T-helper 17 cell (primary cell): ENCODE data around the gene AUH. TPM values are rescaled to one million over a fixed set of nuclear protein-coding genes. Genes with fewer than 3 reads are reported as not detected.
"Not testable (repeated sequence)": the region's sequence is repeated elsewhere in the genome, so short reads cannot be mapped to it uniquely, and the experiment has no call there.

Experiments
- ATAC-seq: fragments of 150-1000 bp; cut with Tn5 transposase; 2 replicates; pipeline ENCODE4 v1.10.0; 2021; ENCODE audit warnings: mild to moderate bottlenecking, moderate library complexity
- DNase-seq, 3 donors: peaks; one replicate each; pipeline versions ENCODE4 v3.0.0 to v3.0.0-alpha.2; 2020 to 2021
- H3K9me3 ChIP-seq: one replicate; pipeline ENCODE4 v1.7.0; 2013; ENCODE audit warnings: low read length, mild to moderate bottlenecking; ENCODE audit not compliant: control insufficient read depth, poor library complexity, severe bottlenecking
- H3K27ac Mint-ChIP-seq: one replicate; pipeline ENCODE4 v1.8.0; 2022; ENCODE audit warnings: mild to moderate bottlenecking, moderate library complexity, mixed read lengths
- H3K27me3 Mint-ChIP-seq: one replicate; pipeline ENCODE4 v1.8.0; 2022; ENCODE audit warnings: mixed read lengths
- H3K36me3 Mint-ChIP-seq: one replicate; pipeline ENCODE4 v1.8.0; 2022; ENCODE audit warnings: low read depth, mixed read lengths
- H3K4me1 Mint-ChIP-seq: one replicate; pipeline ENCODE4 v1.8.0; 2022; ENCODE audit warnings: mild to moderate bottlenecking, mixed read lengths
- H3K4me3 Mint-ChIP-seq: one replicate; pipeline ENCODE4 v1.8.0; 2022; ENCODE audit warnings: mild to moderate bottlenecking, moderate library complexity, mixed read lengths
- total RNA-seq, 4 donors: library from RNA in 2 of 4; stranded (reverse) in 2 of 4; gene quantifications; one replicate each; pipeline ENCODE4 v1.2.3 and lab custom pipeline; 2022 to 2026

Gene AUH
- total RNA-seq, 2 donors from 2014 or later: 15.2 to 17.2 TPM

- no peak overlapping the region for H3K27ac Mint-ChIP-seq
- DNase-seq: no peak
- H3K4me1 Mint-ChIP-seq: peaks cover 6% of the 10 kb centered on the region
- H3K9me3 ChIP-seq: no peaks in the 10 kb centered on the region
- peaks cover 4% of the 10 kb centered on the region for H3K36me3 Mint-ChIP-seq
- H3K27me3 Mint-ChIP-seq: peaks cover 15% of the 10 kb centered on the region
- no peak for ATAC-seq
- H3K4me3 Mint-ChIP-seq: no peak overlapping the region
These were observed 30.7 kb upstream of the AUH start for GRCh38 chr9:91392435-91392834.

DNA sequence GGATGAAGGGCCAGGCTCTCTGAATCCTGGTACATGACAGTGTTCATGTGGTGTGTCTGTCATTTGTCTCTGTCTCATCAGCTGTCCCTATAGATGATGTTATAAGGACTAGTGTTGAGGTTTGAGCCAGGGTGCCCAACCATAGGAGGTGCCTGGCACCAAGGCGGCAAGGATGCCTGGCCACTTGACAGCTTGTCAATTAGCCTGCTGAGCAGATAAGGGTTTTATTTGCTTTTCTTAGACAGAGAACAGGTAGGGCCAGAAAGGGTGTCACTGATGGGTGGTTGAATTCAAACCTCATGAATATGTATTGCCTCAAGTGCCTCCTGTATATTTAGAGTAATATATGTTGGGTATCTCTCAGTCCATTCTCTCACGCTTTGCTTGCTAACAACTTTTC lies 30.1 kb upstream of the AUH start:
- no peak for ATAC-seq
- H3K27me3 Mint-ChIP-seq: peaks cover 15% of the 10 kb centered on the region
- H3K4me1 Mint-ChIP-seq: peaks cover 6% of the 10 kb centered on the region
- no peak for DNase-seq
- H3K4me3 Mint-ChIP-seq: no peak overlapping the region
- H3K9me3 ChIP-seq: no peaks in the 10 kb centered on the region
- peaks cover 4% of the 10 kb centered on the region for H3K36me3 Mint-ChIP-seq
- H3K27ac Mint-ChIP-seq: no peak overlapping the region

DNA sequence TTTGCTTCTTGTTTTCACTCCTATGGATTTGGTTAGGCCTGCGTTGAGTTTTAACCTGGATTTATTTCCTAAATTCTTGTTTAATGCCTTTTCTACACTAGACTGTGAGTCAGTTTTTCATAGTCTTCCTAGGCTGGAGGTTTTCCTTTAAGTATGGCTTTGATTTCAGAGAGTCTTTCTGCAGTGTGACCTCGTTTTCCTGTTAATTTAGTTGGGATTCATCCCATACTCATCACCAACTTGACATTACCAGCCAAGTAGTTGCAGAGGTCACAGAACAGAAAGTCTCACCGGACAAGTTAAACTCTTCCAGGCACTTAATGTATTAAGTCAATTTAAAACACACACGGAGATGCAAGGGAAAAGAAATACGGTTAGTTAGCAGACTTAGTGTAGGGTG lies 29.7 kb upstream of the AUH start:
- peaks cover 4% of the 10 kb centered on the region for H3K36me3 Mint-ChIP-seq
- no peak overlapping the region for H3K27ac Mint-ChIP-seq
- peaks cover 6% of the 10 kb centered on the region for H3K4me1 Mint-ChIP-seq
- DNase-seq: no peak
- H3K27me3 Mint-ChIP-seq: peaks cover 15% of the 10 kb centered on the region
- no peak overlapping the region for H3K4me3 Mint-ChIP-seq
- ATAC-seq: no peak
- no peaks in the 10 kb centered on the region for H3K9me3 ChIP-seq

DNA sequence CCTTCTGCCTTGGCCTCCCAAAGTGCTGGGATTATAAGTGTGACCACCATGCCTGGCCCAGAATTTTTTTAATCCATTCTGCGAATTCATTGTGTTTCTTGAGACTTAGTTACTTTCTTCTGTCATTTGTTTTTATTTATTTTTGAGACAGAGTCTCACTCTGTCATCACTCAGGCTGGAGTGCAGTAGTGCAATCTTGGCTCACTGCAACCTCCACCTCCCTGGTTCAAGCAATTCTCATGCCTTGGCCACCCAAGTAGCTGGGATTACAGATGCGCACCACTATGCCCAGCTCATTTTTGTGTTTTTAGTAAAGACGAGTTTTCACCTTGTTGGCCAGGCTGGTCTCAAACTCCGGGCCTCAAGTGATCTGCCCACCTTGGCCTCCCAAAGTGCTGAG lies 28.0 kb upstream of the AUH start:
- not testable (repeated sequence) for H3K36me3 Mint-ChIP-seq, H3K9me3 ChIP-seq, DNase-seq, H3K27me3 Mint-ChIP-seq, H3K27ac Mint-ChIP-seq, H3K4me1 Mint-ChIP-seq, ATAC-seq, H3K4me3 Mint-ChIP-seq

GRCh38 chr9:91386765-91387164 lies 25.0 kb upstream of the AUH start:
- H3K4me3 Mint-ChIP-seq: no peak overlapping the region
- H3K27me3 Mint-ChIP-seq: peaks cover 11% of the 10 kb centered on the region
- no peaks in the 10 kb centered on the region for H3K4me1 Mint-ChIP-seq
- ATAC-seq (no peak), DNase-seq (no peak)
- peaks cover 2% of the 10 kb centered on the region for H3K36me3 Mint-ChIP-seq
- H3K27ac Mint-ChIP-seq: no peak overlapping the region
- H3K9me3 ChIP-seq: no peaks in the 10 kb centered on the region

DNA sequence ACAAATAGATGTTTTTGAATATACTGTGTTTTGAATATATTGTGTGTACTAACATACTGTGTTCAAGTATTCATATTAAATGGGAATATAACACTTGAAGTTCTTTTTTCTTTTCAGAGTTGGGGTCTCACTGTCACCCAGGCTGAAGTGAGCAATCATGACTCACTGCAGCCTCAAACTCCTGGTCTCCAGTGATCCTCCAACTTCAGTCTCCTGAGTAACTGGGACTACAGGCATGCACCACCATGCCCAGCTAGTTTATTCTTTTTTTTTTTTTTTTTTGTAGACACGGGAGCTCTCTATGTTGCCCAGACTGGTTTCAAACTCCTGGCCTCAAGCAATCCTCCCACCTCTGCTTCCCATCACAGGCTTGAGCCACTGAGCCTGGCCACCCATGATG lies 23.2 kb upstream of the AUH start:
- peaks cover 2% of the 10 kb centered on the region for H3K36me3 Mint-ChIP-seq
- no peaks in the 10 kb centered on the region for H3K4me1 Mint-ChIP-seq
- H3K27me3 Mint-ChIP-seq: peaks cover 11% of the 10 kb centered on the region
- H3K27ac Mint-ChIP-seq: no peak overlapping the region
- ATAC-seq: no peak
- H3K4me3 Mint-ChIP-seq: no peak overlapping the region
- no peak for DNase-seq
- no peaks in the 10 kb centered on the region for H3K9me3 ChIP-seq

GRCh38 chr9:91383577-91383976 lies 21.9 kb upstream of the AUH start:
- ATAC-seq (no peak), DNase-seq (no peak)
- no peak overlapping the region for H3K27ac Mint-ChIP-seq
- no peaks in the 10 kb centered on the region for H3K9me3 ChIP-seq
- H3K4me3 Mint-ChIP-seq: no peak overlapping the region
- peaks cover 15% of the 10 kb centered on the region for H3K27me3 Mint-ChIP-seq
- no peaks in the 10 kb centered on the region for H3K4me1 Mint-ChIP-seq
- peaks cover 2% of the 10 kb centered on the region for H3K36me3 Mint-ChIP-seq

- DNase-seq (no peak), ATAC-seq (no peak)
- peaks cover 15% of the 10 kb centered on the region for H3K27me3 Mint-ChIP-seq
- H3K36me3 Mint-ChIP-seq: no peaks in the 10 kb centered on the region
- H3K4me3 Mint-ChIP-seq: no peak overlapping the region
- H3K27ac Mint-ChIP-seq: no peak overlapping the region
- H3K4me1 Mint-ChIP-seq: no peaks in the 10 kb centered on the region
- H3K9me3 ChIP-seq: no peaks in the 10 kb centered on the region
These were observed 20.6 kb upstream of the AUH start for GRCh38 chr9:91382298-91382697.

DNA sequence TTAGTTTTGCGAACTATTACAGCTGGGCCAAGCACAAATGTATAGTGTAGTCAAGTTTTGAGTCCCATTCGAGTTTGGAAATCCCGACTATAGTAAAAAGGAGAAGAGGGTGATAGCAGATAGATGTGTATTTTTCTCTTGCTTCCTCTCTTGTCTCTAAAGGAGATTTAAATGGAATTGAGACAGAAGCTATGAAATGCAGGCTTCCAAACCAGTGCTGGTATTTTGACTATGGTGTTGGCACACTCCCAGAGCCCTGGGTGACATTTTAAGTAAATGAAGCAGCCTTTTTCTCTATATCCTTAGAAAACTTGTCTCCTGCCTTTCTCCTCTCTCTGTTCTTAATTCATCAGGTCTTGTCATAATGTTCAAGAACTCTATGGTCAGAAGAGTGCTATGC lies 17.7 kb upstream of the AUH start:
- no peaks in the 10 kb centered on the region for H3K4me1 Mint-ChIP-seq
- ATAC-seq (no peak), DNase-seq (no peak)
- no peaks in the 10 kb centered on the region for H3K36me3 Mint-ChIP-seq
- H3K9me3 ChIP-seq: no peaks in the 10 kb centered on the region
- no peak overlapping the region for H3K4me3 Mint-ChIP-seq
- no peak overlapping the region for H3K27ac Mint-ChIP-seq
- peaks cover 20% of the 10 kb centered on the region for H3K27me3 Mint-ChIP-seq

GRCh38 chr9:91378695-91379127 lies 17.0 kb upstream of the AUH start:
- no peaks in the 10 kb centered on the region for H3K9me3 ChIP-seq
- no peaks in the 10 kb centered on the region for H3K36me3 Mint-ChIP-seq
- H3K27me3 Mint-ChIP-seq: peaks cover 20% of the 10 kb centered on the region
- H3K4me1 Mint-ChIP-seq: no peaks in the 10 kb centered on the region
- H3K27ac Mint-ChIP-seq: no peak overlapping the region
- DNase-seq (no peak), ATAC-seq (no peak)
- no peak overlapping the region for H3K4me3 Mint-ChIP-seq

DNA sequence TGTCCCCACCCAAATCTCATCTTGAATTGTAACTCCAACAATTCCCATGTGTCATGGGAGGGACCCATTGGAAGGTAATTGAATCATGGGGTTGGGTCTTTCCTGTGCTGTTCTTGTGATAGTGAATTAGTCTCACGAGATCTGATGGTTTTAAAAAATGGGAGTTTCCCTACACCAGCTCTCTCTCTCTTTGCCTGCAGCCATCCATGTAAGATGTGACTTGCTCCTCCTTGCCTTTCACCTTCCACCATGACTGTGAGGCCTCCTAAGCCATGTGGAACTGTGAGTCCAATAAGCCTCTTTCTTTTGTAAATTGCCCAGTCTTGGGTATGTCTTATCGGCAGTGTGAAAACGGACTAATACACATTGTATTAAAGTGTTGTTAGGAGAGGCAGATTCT lies 16.3 kb upstream of the AUH start:
- H3K9me3 ChIP-seq, DNase-seq, ATAC-seq, H3K4me1 Mint-ChIP-seq, H3K36me3 Mint-ChIP-seq, H3K4me3 Mint-ChIP-seq, H3K27ac Mint-ChIP-seq: not testable (repeated sequence)
- H3K27me3 Mint-ChIP-seq: peaks cover 20% of the 10 kb centered on the region

DNA sequence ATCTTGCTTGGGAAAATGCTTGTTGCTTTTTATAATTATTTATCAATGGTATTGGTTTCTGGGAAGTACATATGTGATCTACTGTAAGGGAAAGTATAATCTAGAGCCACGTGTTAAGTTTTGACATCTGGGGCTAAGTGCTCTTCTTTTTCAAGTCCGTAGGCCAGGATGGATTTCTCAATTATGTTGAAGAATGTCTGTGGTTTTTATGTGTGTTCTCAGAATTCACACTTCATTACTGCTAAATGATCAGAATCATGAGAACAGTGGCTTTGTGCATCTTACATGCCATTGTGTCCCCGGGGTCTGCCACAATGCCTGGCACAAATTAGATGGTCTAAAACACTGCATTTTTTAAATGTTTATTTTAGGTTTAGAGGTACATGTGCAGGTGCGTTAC lies 14.5 kb upstream of the AUH start:
- Mint-ChIP-seq H3K36me3 (no peaks in the 10 kb centered on the region), H3K27ac (no peak overlapping the region), H3K27me3 (peaks cover 9% of the 10 kb centered on the region), H3K4me3 (no peak overlapping the region), H3K4me1 (no peaks in the 10 kb centered on the region)
- no peak for ATAC-seq
- H3K9me3 ChIP-seq: no peaks in the 10 kb centered on the region
- DNase-seq: no peak

DNA sequence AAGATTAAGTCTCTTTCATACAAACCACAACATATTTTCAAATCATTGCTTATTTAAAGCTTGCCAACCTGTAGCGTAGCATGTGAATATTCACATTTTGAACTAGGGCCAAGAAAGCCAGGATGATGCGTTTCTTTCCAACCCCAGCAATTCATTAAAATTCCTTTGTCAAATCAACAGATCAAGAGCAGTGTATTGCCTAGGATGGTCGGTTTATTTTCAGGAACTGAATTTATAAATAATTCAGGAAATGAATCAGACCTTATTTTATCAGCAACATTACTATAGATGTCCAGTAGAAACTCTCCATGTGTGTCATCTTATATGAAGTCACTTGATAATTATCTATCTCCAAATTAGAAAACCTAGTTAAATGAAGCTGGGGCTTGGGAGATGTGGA lies 13.2 kb upstream of the AUH start:
- Mint-ChIP-seq H3K27me3 (peaks cover 10% of the 10 kb centered on the region), H3K27ac (no peak overlapping the region), H3K36me3 (no peaks in the 10 kb centered on the region), H3K4me3 (no peak overlapping the region), H3K4me1 (no peaks in the 10 kb centered on the region)
- DNase-seq (no peak), ATAC-seq (no peak)
- no peaks in the 10 kb centered on the region for H3K9me3 ChIP-seq

DNA sequence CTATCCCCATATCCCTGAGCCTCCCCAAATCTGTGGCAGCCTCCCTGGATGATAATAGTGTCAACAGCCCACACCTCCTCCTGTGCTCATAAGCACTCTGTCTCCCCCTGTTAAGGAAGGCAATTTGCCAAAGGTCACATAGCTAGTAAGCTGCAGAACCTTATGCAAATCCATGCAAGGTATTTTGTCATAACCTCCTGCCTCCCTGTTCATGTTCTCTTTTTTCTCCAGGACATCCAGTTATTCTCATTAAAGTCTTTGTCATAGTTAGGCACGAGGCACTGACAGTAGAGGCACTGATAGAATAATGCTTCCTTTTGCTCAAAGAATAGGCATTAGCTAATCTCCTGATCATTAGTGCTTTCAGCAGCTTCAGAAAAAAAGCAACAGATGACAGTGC lies 10.2 kb upstream of the AUH start:
- Mint-ChIP-seq H3K36me3 (no peaks in the 10 kb centered on the region), H3K4me1 (no peaks in the 10 kb centered on the region), H3K4me3 (no peak overlapping the region), H3K27ac (no peak overlapping the region), H3K27me3 (peaks cover 27% of the 10 kb centered on the region)
- DNase-seq (no peak), ATAC-seq (no peak)
- no peaks in the 10 kb centered on the region for H3K9me3 ChIP-seq

DNA sequence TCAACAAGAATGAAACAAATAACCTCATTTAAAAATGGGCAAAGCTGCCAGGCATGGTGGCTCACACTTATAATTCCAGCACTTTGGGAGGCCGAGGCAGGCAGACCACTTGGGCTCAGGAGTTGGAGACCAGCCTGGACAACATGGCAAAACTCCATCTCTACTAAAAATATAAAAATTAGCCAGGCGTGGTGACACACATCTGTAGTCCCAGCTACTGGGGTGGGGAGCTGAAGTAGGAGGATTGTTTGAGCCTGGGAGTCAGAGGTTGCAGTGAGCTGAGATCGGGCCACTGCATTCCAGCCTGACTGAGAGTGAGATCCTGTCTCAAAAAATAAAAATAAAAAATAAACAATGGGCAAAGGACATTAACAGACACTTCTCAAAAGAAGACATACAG lies 8.3 kb upstream of the AUH start:
- H3K27me3 Mint-ChIP-seq: peaks cover 26% of the 10 kb centered on the region
- DNase-seq, H3K9me3 ChIP-seq, H3K36me3 Mint-ChIP-seq, H3K4me1 Mint-ChIP-seq, H3K4me3 Mint-ChIP-seq, ATAC-seq, H3K27ac Mint-ChIP-seq: not testable (repeated sequence)
